GM18868 (cell line): ENCODE measurements around the gene MARK3.
"Not testable (repeated sequence)": the region's sequence is repeated elsewhere in the genome, so short reads cannot be mapped to it uniquely, and the experiment has no call there.

Experiments used
- ATAC-seq: cut with Tn5 transposase; IDR thresholded peaks from one replicate; pipeline ENCODE4 v1.9.1; 2021; ENCODE audit warnings: mild to moderate bottlenecking, moderate library complexity; ENCODE audit not compliant: unreplicated experiment

The MARK3 gene

GRCh38 chr14:103385152-103385928 is at the start of gene MARK3:
MARK3 (plus strand) TSS chr14:103385415; CDS start chr14:103386030, 615 bp downstream.
- ATAC-seq = peak; percentile 97

GRCh38 chr14:103336191-103336590 is 49.0 kb upstream of the MARK3 start:
- no peak for ATAC-seq

GRCh38 chr14:103337794-103338193 is 47.4 kb upstream of the MARK3 start:
- ATAC-seq = no peak

DNA sequence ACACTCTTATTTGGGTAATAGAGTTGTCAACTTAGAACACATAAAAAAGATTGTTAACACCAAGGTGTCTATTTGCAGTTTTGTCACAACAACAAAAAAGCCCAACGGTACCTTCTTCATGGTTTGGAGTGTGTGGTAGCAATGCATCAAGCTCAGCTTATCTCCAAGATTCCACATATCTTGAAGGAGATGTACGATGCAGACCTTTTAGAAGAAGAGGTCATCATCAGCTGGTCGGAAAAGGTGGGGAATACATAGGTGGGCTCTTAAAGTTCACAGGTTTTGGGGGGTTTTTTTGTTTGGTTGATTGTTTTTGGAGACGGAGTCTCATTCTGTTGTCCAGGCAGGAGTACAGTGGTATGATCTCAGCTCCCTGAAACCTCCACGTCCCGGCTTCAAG is 45.7 kb upstream of the MARK3 start:
- no peak for ATAC-seq

DNA sequence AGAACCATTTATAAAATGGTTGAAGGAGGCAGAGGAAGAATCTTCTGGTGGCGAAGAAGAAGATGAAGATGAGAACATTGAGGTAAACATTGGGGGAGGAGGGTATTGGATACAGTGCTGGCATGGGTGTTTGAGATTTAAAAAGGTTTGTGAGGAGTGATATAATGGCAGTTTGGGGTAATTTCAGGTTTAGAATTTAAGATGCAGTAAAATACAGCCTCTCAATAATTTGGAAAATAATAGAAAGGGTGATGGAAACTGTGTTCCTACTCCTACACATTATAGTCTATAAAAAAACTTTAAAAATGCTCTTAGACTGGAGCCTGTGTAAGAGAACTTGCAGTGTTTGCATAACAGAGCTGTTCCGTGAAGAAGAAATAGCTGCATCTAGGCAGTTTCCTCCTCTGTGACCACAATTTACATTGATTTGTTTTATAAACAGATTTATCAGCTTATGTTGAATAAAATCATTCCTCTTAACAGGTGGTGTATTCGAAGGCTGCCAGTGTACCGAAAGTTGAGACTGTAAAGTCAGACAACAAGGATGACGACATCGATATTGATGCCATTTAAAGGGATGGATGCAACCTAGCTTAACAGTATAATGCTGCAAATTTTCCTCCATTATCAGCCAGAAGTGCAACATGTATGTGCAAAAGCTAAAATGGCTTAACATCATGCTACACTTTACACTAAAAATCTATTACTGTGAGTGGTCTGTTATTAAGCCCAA is 44.6 kb upstream of the MARK3 start:
- no peak for ATAC-seq

DNA sequence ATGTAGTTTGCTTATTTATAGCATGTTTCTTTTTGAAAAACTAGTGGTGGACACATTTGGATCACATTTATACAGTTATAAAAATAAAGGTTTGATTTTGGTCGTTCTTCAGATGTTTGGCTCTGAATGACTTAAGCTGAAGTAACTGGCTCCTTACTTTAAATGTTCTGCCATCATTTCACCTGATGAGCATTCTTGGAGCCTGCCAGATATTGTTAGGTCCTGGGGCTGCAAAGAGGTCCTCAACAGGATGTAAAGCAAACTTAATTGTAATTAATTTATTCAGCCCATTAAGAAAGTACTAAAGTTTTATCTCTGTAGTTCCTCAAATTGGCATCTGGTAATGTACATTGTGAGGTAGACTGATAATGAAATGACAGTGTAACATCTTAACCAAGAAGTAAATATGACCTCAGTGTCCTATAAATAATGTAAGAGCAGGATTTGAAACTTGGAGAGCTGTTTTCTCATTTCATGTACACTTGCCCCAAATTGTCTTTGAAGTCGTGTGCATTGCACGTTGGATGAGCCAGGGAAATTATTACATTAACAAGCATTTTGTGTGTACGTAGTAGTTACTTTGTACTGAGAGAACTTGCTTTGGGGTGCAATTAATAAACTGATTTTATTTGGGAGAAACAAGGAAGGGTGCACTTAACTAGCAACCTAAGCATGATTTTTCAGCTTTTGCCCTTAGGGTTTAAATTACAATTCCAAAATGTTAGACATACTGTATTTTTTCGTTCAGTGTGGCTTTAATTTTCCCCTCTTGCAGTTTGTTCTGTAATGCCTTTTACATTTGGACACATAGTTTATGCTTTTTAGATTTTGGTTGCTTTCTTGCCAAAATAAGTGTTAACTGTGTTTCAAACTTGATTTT is 43.7 kb upstream of the MARK3 start:
- ATAC-seq = no peak

- no peak for ATAC-seq
These were observed 41.9 kb upstream of the MARK3 start for GRCh38 chr14:103343164-103343879.

- no peak for ATAC-seq
These were observed 41.1 kb upstream of the MARK3 start for GRCh38 chr14:103343905-103344797.

DNA sequence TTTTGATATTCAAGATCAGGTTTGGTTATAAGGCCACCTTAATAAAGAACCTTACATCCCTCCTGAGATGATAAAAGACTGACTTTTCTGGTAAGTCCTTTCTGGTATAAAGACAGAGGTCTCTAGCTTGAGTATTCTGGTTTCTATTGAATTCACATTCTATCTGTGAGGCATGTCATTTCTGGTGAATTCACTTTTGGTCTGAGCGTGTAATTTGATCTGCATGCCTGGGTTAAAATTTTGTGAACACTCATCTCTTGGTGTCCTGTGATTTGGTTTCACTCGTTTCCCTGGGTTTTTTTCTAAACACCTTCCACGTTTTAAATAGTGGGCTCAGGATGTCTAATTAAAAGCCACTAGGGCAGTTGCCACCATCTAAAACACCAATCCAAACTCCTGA is 38.9 kb upstream of the MARK3 start:
- ATAC-seq = no peak

GRCh38 chr14:103347091-103347815 is 38.0 kb upstream of the MARK3 start:
- ATAC-seq = no peak

GRCh38 chr14:103348154-103348553 is 37.1 kb upstream of the MARK3 start:
- ATAC-seq = no peak

DNA sequence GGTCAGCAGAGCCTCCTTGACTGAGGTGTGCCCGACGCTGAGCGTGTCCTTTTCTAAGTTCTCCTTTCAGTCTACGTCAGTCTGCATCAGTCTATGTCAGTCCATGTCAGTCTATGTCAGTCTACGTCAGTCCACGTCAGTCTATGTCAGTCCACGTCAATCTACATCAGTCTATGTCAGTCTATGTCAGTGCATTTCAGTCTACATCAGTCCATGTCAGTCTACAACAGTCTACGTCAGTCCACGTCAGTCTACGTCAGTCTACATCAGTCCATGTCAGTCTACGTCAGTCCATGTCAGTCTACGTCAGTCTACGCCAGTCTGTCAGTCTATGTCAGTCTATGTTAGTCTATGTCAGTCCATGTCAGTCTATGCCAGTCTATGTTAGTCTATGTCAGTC is 35.2 kb upstream of the MARK3 start:
- no peak for ATAC-seq

- ATAC-seq = no peak
These were observed 31.9 kb upstream of the MARK3 start for GRCh38 chr14:103353362-103353761.

GRCh38 chr14:103354141-103354540 is 31.1 kb upstream of the MARK3 start:
- no peak for ATAC-seq

DNA sequence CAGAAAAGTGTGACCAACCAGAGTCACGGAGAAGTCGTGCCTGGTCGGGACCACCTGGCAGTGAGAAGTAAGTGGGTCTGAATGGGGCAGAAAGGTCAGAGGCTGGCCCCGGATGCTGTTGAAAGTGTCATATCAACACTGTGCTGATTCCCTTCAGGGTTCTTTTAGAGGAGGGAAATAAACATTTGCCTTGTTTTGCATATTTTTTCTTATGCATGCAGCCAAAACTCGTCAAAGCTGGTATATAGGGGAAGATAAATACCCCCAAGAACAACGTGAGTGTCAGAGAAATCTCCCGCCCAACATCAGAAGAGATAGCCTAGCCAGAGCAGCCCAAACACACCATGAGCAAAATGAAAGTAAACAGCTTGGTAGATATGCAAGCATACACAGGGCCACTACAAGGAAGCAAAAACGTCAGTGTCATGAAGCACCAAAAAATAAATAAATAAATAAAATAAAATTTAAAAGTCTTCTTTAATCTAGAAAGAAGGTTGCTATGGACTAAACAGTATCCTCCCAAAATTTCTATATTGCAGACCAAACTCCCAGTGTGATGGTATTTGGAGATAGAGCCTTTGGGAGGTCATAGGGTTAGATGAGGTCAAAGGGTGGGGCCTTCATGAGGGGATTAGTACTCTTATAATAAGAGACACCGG is 29.1 kb upstream of the MARK3 start:
- no peak for ATAC-seq

- ATAC-seq = not testable (repeated sequence)
These were observed 27.7 kb upstream of the MARK3 start for GRCh38 chr14:103357552-103357951.

GRCh38 chr14:103360548-103360947 is 24.7 kb upstream of the MARK3 start:
- no peak for ATAC-seq

- no peak for ATAC-seq
These were observed 23.3 kb upstream of the MARK3 start for GRCh38 chr14:103361867-103362266.

GRCh38 chr14:103362780-103363179 is 22.4 kb upstream of the MARK3 start:
- ATAC-seq = no peak
